ENCODE results near the gene PCBP3. TPM values are rescaled to one million over a fixed set of nuclear protein-coding genes. Genes with fewer than 3 reads are reported as not detected.

Gene PCBP3
- total RNA-seq, 1 donor from 2014 or later, result 7.6 TPM

DNA sequence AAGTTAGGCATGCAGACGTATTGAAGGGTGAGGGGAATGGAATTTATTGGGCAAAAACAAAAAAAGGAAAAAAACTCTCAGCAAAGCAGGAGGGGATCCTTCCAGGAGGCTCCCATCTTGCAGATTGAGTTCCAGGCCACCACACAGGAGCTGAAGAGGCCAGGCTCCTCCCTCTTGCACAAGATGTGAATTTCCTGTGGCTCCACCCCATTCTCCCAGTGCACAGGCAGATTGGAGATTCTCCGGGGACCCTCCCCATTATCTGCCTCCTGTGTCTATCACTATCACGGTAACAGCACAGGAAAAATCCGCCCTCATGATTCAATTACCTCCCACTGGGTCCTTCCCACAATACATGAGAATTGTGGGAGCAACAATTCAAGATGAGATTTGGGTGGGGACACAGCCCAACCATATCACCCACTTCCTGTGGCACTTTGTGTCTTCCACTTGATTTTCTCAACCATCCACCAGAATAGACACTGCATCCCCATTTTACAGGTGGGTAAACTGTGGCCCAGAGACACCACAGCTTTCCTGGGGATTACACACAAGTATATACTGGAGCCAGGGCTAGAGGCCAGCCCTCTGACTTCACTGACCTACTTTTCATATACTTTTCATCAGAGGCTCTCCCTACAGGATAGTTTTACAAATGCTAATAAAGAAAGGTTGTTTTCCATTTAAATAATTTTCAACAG is 319.2 kb downstream of the PCBP3 start:
- no peak overlapping the region for H3K27ac Mint-ChIP-seq (ENCODE audit: unreplicated experiment)
- no peak overlapping the region for H3K4me3 Mint-ChIP-seq (ENCODE audit: unreplicated experiment)
- peaks cover 8% of the 10 kb centered on the region for H3K9me3 Mint-ChIP-seq (ENCODE audit: unreplicated experiment)
- H3K36me3 Mint-ChIP-seq (ENCODE audit: unreplicated experiment), result peaks cover 3% of the 10 kb centered on the region
- no peaks in the 10 kb centered on the region for H3K27me3 Mint-ChIP-seq (ENCODE audit: unreplicated experiment)
- DNase-seq (ENCODE audit: extremely low spot score, unreplicated experiment), result no peak
- no peak for TF ChIP-seq CTCF (IDR thresholded peaks at IDR 0.05)
- H3K4me1 Mint-ChIP-seq (ENCODE audit: unreplicated experiment), result peaks cover 22% of the 10 kb centered on the region

DNA sequence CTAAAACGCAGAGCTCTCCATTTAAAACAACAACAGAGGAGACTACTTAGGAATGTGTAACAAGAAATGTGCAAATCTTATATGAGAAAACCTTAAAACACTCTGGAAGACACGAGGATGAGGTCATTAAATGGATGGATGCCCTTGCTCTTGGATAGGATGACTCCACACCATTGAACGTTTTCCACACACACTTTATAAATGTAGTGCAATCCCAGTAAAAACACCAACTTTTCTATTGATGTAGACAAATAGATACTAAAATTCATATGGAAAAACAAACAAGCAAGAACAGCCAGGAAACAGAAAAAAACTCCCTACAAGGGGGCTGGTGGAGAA is 319.7 kb downstream of the PCBP3 start:
- Mint-ChIP-seq H3K4me1 (ENCODE audit: unreplicated experiment) (peaks cover 17% of the 10 kb centered on the region), H3K9me3 (ENCODE audit: unreplicated experiment) (peaks cover 8% of the 10 kb centered on the region), H3K36me3 (ENCODE audit: unreplicated experiment) (peaks cover 3% of the 10 kb centered on the region), H3K4me3 (ENCODE audit: unreplicated experiment) (no peak overlapping the region), H3K27ac (ENCODE audit: unreplicated experiment) (no peak overlapping the region), H3K27me3 (ENCODE audit: unreplicated experiment) (no peaks in the 10 kb centered on the region)
- no peak for TF ChIP-seq CTCF (IDR thresholded peaks at IDR 0.05)
- DNase-seq (ENCODE audit: extremely low spot score, unreplicated experiment), result no peak

GRCh38 chr21:45964649-45965048 is 321.1 kb downstream of the PCBP3 start:
- no peak for DNase-seq (ENCODE audit: extremely low spot score, unreplicated experiment)
- H3K27ac Mint-ChIP-seq (ENCODE audit: unreplicated experiment), result no peak overlapping the region
- peaks cover 8% of the 10 kb centered on the region for H3K9me3 Mint-ChIP-seq (ENCODE audit: unreplicated experiment)
- peaks cover 11% of the 10 kb centered on the region for H3K4me1 Mint-ChIP-seq (ENCODE audit: unreplicated experiment)
- TF ChIP-seq CTCF (IDR thresholded peaks at IDR 0.05), result no peak
- H3K27me3 Mint-ChIP-seq (ENCODE audit: unreplicated experiment), result no peaks in the 10 kb centered on the region
- H3K36me3 Mint-ChIP-seq (ENCODE audit: unreplicated experiment), result peaks cover 3% of the 10 kb centered on the region
- no peak overlapping the region for H3K4me3 Mint-ChIP-seq (ENCODE audit: unreplicated experiment)

GRCh38 chr21:45965084-45965809 is 321.7 kb downstream of the PCBP3 start:
- no peak for DNase-seq (ENCODE audit: extremely low spot score, unreplicated experiment)
- no peak for TF ChIP-seq CTCF (IDR thresholded peaks at IDR 0.05)
- H3K27me3 Mint-ChIP-seq (ENCODE audit: unreplicated experiment), result no peaks in the 10 kb centered on the region
- peaks cover 15% of the 10 kb centered on the region for H3K4me1 Mint-ChIP-seq (ENCODE audit: unreplicated experiment)
- H3K36me3 Mint-ChIP-seq (ENCODE audit: unreplicated experiment), result peaks cover 3% of the 10 kb centered on the region
- H3K27ac Mint-ChIP-seq (ENCODE audit: unreplicated experiment), result no peak overlapping the region
- H3K4me3 Mint-ChIP-seq (ENCODE audit: unreplicated experiment), result no peak overlapping the region
- H3K9me3 Mint-ChIP-seq (ENCODE audit: unreplicated experiment), result peaks cover 8% of the 10 kb centered on the region

GRCh38 chr21:45966791-45967394 is 323.4 kb downstream of the PCBP3 start:
- Mint-ChIP-seq H3K27me3 (ENCODE audit: unreplicated experiment) (no peaks in the 10 kb centered on the region), H3K4me1 (ENCODE audit: unreplicated experiment) (peaks cover 27% of the 10 kb centered on the region), H3K27ac (ENCODE audit: unreplicated experiment) (no peak overlapping the region), H3K36me3 (ENCODE audit: unreplicated experiment) (peaks cover 3% of the 10 kb centered on the region), H3K9me3 (ENCODE audit: unreplicated experiment) (peaks cover 8% of the 10 kb centered on the region), H3K4me3 (ENCODE audit: unreplicated experiment) (no peak overlapping the region)
- DNase-seq (ENCODE audit: extremely low spot score, unreplicated experiment), result no peak
- no peak for TF ChIP-seq CTCF (IDR thresholded peaks at IDR 0.05)
